ENCODE results near the gene STRIT1.

The STRIT1 gene

DNA sequence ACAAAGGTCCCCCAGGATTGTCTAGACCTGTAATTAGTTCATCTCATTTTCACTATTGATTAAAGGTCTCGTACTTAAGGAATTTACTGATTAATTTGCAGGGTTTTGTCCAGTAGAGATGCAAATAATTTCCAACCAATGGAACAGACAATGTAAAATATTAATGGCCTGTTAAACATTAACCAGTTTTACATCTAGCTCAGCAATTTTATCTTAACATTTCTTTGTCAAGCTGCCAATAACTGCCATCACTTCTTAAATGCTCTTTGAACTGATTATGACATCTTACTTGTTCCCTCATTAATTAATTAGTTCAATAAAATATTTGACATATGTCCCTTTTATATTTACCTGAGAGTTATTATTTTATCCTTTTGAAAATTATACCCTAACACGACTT is 9.4 kb upstream of the STRIT1 start:
- H3K4me3 ChIP-seq (ENCODE audit: low read depth, low read length): no peak overlapping the region
- TF ChIP-seq MYC (IDR thresholded peaks at IDR 0.05; ENCODE audit: low read depth, low read length) (no peak), POLR2A (IDR thresholded peaks at IDR 0.05; ENCODE audit: extremely low read depth, insufficient read length) (no peak)
- TF ChIP-seq, protein P1, sequence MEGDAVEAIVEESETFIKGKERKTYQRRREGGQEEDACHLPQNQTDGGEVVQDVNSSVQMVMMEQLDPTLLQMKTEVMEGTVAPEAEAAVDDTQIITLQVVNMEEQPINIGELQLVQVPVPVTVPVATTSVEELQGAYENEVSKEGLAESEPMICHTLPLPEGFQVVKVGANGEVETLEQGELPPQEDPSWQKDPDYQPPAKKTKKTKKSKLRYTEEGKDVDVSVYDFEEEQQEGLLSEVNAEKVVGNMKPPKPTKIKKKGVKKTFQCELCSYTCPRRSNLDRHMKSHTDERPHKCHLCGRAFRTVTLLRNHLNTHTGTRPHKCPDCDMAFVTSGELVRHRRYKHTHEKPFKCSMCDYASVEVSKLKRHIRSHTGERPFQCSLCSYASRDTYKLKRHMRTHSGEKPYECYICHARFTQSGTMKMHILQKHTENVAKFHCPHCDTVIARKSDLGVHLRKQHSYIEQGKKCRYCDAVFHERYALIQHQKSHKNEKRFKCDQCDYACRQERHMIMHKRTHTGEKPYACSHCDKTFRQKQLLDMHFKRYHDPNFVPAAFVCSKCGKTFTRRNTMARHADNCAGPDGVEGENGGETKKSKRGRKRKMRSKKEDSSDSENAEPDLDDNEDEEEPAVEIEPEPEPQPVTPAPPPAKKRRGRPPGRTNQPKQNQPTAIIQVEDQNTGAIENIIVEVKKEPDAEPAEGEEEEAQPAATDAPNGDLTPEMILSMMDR (IDR thresholded peaks at IDR 0.05; ENCODE audit: low read depth, low read length): no peak
- TF ChIP-seq, protein P2, sequence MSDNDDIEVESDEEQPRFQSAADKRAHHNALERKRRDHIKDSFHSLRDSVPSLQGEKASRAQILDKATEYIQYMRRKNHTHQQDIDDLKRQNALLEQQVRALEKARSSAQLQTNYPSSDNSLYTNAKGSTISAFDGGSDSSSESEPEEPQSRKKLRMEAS (IDR thresholded peaks at IDR 0.05; ENCODE audit: low read depth, low read length): no peak
- no peak for DNase-seq (ENCODE audit: low read depth)

DNA sequence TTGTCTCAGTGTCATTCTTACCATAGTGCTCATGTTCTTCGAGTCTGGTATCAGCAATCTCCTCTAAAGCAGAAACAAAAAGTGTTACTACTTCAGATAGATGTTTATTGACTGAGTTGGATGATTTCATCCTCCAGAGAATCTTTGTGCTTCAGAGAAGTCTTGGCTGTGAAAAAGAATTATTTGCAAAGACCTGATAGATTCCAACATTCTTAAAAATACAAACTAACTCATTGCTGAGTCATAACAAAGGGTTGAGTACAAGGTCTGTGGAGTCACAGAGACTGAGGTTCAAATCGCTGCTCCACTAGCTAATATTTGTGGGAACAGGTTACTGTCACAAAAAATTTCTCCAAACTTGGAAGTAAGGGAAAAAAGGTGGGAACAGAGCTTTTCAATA is 9.0 kb upstream of the STRIT1 start:
- DNase-seq (ENCODE audit: low read depth): no peak
- H3K4me3 ChIP-seq (ENCODE audit: low read depth, low read length): no peak overlapping the region
- TF ChIP-seq MYC (IDR thresholded peaks at IDR 0.05; ENCODE audit: low read depth, low read length): no peak
- TF ChIP-seq, protein P1 (IDR thresholded peaks at IDR 0.05; ENCODE audit: low read depth, low read length): no peak
- no peak for TF ChIP-seq POLR2A (IDR thresholded peaks at IDR 0.05; ENCODE audit: extremely low read depth, insufficient read length)
- TF ChIP-seq, protein P2 (IDR thresholded peaks at IDR 0.05; ENCODE audit: low read depth, low read length): no peak

DNA sequence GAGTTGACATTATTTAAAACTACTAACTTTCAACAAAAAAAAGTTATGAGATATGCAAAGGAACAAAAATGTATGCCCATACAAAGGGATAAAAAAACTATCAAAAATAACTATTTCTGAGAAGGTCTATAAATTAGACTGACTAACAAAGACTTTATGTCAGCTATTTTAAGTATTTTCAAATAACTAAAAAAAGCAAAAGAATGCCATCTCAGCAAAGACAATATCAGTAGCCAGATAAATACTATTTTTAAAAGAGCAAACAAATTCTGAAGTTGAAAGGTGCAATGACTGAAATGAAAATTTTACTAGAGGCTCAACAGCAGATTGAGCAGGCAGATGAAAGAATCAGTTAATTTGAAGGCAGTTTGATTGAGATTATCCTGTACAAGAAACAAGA is 3.6 kb upstream of the STRIT1 start:
- DNase-seq (ENCODE audit: low read depth): no peak
- TF ChIP-seq MYC (IDR thresholded peaks at IDR 0.05; ENCODE audit: low read depth, low read length) (no peak), POLR2A (IDR thresholded peaks at IDR 0.05; ENCODE audit: extremely low read depth, insufficient read length) (no peak)
- TF ChIP-seq, protein P2 (IDR thresholded peaks at IDR 0.05; ENCODE audit: low read depth, low read length): no peak
- TF ChIP-seq, protein P1 (IDR thresholded peaks at IDR 0.05; ENCODE audit: low read depth, low read length): no peak
- no peak overlapping the region for H3K4me3 ChIP-seq (ENCODE audit: low read depth, low read length)

DNA sequence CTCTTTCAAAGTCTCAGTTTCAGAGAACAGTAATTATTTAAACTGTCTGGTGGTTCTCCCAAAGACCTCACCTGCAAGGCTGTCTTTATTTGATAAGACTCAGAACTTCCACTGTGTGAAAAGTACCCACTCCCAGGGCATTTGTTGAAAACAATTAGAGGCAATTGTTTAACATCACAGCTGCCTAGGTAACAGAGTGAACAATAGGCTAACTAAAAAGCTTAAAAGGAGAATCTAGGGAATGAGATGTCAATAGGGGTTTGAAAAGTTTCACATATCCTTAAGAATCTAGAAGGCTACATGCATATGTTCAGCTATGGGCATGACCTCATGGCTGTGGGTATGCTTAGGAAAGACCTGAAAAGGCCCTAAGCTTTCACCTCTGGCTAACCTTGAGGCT is 2.9 kb upstream of the STRIT1 start:
- TF ChIP-seq MYC (IDR thresholded peaks at IDR 0.05; ENCODE audit: low read depth, low read length) (no peak), POLR2A (IDR thresholded peaks at IDR 0.05; ENCODE audit: extremely low read depth, insufficient read length) (no peak)
- TF ChIP-seq, protein P2 (IDR thresholded peaks at IDR 0.05; ENCODE audit: low read depth, low read length): no peak
- TF ChIP-seq, protein P1 (IDR thresholded peaks at IDR 0.05; ENCODE audit: low read depth, low read length): no peak
- H3K4me3 ChIP-seq (ENCODE audit: low read depth, low read length): no peak overlapping the region
- no peak for DNase-seq (ENCODE audit: low read depth)

DNA sequence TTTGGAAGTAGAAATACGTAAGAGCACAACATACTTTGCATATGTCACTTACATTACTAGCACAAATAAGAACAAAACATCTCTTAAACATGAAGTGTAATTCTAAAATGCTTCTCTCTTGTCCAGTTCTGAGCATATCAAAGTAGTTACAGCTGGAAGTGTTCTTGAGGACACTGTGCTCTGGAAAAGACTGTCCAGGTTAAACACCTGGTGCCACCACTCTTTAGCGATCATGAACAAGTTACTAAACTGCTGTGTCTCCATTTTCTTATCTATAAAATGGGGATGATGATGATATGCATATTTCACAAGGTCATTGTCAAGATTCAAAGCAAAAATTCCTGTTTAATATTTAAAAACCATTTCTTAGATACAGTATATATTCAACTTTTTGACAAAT is 790 bp downstream of the STRIT1 start:
- H3K4me3 ChIP-seq (ENCODE audit: low read depth, low read length): no peak overlapping the region
- no peak for DNase-seq (ENCODE audit: low read depth)
- TF ChIP-seq, protein P1 (IDR thresholded peaks at IDR 0.05; ENCODE audit: low read depth, low read length): no peak
- TF ChIP-seq, protein P2 (IDR thresholded peaks at IDR 0.05; ENCODE audit: low read depth, low read length): no peak
- TF ChIP-seq MYC (IDR thresholded peaks at IDR 0.05; ENCODE audit: low read depth, low read length): no peak
- no peak for TF ChIP-seq POLR2A (IDR thresholded peaks at IDR 0.05; ENCODE audit: extremely low read depth, insufficient read length)

DNA sequence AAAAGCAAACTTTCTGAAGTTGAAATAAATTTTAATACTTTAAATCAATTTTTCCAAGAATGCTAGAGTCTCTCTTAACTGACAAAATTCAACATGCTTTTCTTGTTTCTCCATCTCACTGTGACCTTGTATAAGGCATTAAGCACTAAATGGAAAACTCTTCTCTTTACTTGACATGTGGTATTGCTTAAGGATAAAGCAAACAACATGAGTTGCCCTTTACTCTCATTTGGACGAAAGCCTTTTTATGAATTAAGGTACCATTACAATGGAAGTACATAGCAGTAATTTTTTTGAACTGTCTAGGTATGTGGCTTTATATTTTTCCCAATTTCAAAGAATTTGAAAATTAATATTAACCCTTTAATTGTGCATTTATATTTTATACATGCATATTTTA is 1.4 kb downstream of the STRIT1 start:
- TF ChIP-seq MYC (IDR thresholded peaks at IDR 0.05; ENCODE audit: low read depth, low read length) (no peak), POLR2A (IDR thresholded peaks at IDR 0.05; ENCODE audit: extremely low read depth, insufficient read length) (no peak)
- TF ChIP-seq, protein P1 (IDR thresholded peaks at IDR 0.05; ENCODE audit: low read depth, low read length): no peak
- TF ChIP-seq, protein P2 (IDR thresholded peaks at IDR 0.05; ENCODE audit: low read depth, low read length): no peak
- DNase-seq (ENCODE audit: low read depth): no peak
- no peak overlapping the region for H3K4me3 ChIP-seq (ENCODE audit: low read depth, low read length)

Data from NB4 (cell line).